CD4-positive, alpha-beta T cell treated with Interleukin-1 beta for 1 hour (primary cell): Measurements from ENCODE around the gene SLC20A1.
"Not testable (repeated sequence)": the region's sequence is repeated elsewhere in the genome, so short reads cannot be mapped to it uniquely, and the experiment has no call there.

Experiments
- DNase-seq, 2 donors: peaks; one replicate each; pipeline ENCODE4 v3.0.0-alpha.2; 2020 to 2022

The SLC20A1 gene, protein sequence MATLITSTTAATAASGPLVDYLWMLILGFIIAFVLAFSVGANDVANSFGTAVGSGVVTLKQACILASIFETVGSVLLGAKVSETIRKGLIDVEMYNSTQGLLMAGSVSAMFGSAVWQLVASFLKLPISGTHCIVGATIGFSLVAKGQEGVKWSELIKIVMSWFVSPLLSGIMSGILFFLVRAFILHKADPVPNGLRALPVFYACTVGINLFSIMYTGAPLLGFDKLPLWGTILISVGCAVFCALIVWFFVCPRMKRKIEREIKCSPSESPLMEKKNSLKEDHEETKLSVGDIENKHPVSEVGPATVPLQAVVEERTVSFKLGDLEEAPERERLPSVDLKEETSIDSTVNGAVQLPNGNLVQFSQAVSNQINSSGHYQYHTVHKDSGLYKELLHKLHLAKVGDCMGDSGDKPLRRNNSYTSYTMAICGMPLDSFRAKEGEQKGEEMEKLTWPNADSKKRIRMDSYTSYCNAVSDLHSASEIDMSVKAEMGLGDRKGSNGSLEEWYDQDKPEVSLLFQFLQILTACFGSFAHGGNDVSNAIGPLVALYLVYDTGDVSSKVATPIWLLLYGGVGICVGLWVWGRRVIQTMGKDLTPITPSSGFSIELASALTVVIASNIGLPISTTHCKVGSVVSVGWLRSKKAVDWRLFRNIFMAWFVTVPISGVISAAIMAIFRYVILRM

DNA sequence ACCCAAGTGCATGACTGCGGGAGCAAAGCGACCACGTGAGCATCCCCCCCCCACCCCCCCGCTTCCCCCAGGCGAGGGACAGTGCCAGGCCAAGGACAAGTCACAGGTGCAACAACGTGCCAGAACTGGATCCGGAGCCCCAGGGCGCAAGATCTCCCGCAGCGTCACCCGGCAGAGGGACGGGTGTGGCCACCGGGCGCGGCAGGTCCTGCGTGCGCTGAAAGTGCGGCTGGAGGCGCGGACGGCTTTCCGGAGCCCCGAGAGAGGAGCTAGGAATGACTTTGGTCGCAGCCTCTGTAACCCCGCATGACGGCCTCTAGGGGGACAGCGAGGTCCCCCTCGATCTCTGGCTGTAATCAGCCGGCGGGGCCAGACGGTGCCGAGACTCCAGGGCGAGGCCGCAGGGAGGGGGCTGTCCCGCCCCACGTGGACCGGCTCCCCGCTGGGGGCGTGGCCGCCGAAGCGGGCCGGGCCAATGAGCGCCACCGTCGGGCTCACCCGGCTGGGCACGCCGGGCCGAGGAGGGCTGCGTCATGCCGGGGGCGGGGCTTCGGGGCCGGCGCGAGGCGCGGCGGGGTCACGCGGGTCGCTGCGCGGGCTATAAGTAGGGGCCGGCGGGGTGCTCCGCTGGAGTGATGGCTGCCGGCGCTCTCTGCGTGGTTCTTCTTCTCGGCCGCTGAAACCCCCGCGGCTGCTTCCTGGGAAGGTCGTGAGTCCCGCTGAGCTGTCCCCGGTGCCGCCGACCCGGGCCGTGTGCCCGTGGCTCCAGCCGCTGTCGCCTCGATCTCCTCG lies at the start of gene SLC20A1:
TSS of gene SLC20A1 (plus strand) at position 630 of the 792 bp plus-strand sequence. CDS start 890 bp downstream, outside the sequence.
- DNase-seq: peak; percentile 98 to 99

- DNase-seq: no peak
These were observed 48.0 kb upstream of the SLC20A1 start for GRCh38 chr2:112597537-112598322.

GRCh38 chr2:112600634-112601033 lies 45.1 kb upstream of the SLC20A1 start:
- DNase-seq: no peak

- DNase-seq: no peak
These were observed 44.0 kb upstream of the SLC20A1 start for GRCh38 chr2:112601754-112602153.

DNA sequence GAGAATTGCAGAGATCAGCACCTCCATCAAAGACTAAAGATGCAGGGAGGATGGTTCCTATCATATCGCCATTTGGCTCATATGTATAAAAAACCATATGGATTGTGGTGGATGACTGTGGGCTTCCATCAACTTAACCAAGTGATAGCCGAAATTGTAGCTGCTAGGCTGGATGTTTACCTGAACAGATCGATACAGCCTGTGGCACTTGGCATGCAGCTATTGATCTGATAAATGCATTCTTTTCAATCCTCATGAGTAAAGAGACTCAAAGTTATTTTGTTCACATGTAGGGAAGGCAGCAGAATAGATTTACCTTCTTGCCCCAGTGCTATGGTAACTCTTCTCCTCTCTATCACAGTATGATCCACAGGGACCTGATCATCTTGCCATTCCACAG lies 42.8 kb upstream of the SLC20A1 start:
- DNase-seq: no peak

- DNase-seq: no peak
These were observed 42.0 kb upstream of the SLC20A1 start for GRCh38 chr2:112603731-112604130.

GRCh38 chr2:112604952-112605351 lies 40.8 kb upstream of the SLC20A1 start:
- no peak for DNase-seq

- DNase-seq: no peak
These were observed 39.8 kb upstream of the SLC20A1 start for GRCh38 chr2:112605926-112606325.

DNA sequence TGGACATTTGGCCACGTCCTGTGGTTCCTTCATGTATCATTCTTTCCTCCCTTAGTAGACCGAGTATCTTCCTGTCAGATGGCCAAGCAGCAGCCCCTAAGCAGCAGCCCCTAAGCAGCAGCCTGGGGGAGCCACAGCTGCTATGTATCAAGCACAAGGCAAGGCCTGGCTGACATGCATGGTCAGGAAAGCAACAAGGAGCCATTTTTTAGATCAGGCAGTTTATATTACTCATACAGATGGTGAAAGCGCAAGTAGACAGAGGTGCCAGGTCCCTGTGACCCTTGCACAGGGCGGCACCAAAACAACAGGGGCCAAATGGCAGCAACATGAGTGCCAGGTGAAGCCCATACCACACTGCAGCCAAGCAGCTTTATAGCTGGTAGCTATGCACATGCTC lies 39.2 kb upstream of the SLC20A1 start:
- DNase-seq: no peak

- DNase-seq: no peak
These were observed 37.9 kb upstream of the SLC20A1 start for GRCh38 chr2:112607680-112608438.

DNA sequence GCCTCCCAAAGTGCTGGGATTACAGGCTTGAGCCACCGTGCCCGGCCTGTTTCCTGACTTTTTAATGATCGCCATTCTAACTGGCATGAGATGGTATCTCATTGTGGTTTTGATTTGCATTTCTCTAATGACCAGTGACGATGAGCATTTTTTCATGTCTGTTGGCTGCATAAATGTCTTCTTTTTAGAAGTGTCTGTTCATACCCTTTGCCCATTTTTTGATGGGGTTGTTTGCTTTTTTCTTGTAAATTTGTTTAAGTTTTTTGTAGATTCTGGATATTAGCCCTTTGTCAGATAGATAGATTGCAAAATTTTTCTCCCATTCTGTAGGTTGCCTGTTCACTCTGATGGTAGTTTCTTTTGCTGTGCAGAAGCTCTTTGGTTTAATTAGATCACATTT lies 36.4 kb upstream of the SLC20A1 start:
- not testable (repeated sequence) for DNase-seq

- DNase-seq: not testable (repeated sequence)
These were observed 33.5 kb upstream of the SLC20A1 start for GRCh38 chr2:112612283-112612682.

DNA sequence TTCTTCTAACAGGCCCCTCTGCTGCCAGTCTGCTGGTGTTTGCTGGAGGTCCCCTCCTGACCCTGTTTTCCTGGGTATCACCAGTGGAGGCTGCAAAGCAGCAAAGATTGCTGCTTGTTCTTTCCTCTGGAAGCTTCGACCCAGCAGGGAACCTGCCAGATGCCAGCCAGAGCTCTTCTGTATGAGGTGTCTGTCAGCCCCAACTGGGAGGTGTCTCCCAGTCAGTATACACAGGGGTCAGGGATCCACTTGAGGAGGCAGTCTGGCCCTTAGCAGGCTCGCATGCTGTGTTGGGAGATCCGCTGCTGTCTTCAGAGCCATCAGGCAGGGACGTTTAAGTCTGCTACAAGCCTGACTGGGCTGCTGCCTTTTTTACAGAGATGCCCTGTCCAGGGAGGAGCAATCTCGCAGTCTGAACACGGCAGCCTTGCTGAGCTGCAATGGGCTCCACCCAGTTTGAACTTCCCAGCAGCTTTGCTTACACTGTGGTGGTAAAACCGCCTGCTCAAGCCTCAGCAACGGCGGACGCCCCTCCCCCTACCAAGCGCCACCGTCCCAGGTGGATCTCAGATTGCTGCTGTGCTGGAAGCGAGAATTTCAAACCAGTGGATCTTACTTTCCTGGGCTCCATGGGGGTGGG lies 31.4 kb upstream of the SLC20A1 start:
- no peak for DNase-seq

DNA sequence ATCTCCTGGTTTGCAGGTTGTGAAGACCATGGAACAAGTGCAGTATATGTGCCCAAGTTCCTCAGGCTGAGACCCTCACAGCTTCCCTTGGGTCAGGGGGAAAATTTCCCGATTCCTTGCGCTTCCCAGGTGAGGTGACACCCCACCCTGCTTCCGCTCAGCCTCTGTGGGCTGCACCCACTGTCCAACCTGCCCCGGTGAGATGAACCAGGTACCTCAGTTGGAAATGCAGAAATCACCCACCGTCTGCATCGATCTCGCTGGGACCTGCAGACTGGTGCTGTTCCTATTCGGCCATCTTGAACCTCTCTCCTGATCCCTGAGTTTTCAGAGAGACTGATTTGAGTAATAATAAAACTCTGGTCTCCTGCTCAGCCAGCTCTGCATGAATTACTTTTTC lies 30.7 kb upstream of the SLC20A1 start:
- DNase-seq: no peak

GRCh38 chr2:112615798-112616197 lies 29.9 kb upstream of the SLC20A1 start:
- not testable (repeated sequence) for DNase-seq

DNA sequence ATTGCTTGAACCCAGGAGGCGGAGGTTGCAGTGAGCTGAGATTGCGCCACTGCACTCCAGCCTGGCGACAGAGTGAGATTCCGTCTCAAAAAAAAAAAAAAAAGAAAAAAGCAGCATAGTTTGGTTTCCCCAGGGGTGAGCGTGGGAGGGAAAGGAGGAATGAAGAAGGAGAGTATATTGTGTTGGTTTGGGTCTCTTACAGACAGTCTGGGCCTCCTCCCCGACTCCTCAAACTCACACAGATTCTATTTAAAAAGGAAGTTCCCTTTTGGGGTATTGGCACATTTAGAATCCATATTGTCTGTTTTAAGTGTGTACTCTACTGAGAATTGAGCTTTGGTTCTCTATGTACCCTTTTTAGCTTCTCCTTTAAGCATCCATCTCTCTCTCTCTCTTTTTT lies 27.4 kb upstream of the SLC20A1 start:
- DNase-seq: no peak

DNA sequence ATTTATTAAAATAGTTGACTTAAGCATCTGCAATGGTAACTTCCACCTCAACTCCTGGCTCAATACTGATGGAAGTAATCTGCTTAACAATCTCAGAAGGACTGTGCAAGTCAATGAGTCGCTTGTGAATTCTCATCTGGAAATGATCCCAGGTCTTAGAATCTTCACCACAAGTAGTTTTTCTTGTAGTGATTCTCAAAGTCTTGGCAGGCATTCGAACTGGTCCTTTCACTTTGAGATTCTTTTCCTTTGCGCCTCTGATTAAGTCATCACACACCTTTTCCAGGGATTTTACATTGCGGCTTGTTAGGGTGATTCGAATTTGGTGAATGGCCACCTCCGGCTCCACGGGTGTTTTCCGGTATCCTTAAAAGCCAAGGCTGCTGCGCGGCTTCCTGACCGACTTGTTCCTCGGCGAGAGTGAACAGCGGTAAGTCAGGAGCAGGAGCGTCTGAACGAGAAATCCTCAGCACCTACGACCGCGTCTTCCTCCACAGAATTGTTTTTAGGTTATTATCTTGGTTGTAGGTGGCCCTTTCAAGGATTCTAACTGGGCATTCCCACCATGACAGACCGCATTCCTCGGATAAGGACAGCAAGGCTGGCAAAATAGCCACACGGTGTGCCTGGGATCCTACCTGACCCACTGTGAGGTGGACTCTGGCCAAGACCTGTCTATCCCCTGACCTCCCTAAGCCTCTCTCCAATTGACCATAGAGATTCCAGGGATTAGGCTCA lies 23.8 kb upstream of the SLC20A1 start:
- DNase-seq: no peak

GRCh38 chr2:112622528-112622849 lies 23.2 kb upstream of the SLC20A1 start:
- no peak for DNase-seq

GRCh38 chr2:112623913-112624777 lies 21.6 kb upstream of the SLC20A1 start:
- DNase-seq: peak; percentile 68 to 74
